Measurements from ENCODE around the gene EIF4E3. TPM values are rescaled to one million over a fixed set of nuclear protein-coding genes. Genes with fewer than 3 reads are reported as not detected.

EIF4E3 gene
- total and polyA plus RNA-seq, 2 of the 13 experiments (the other 11 are each of a cell fraction or from before 2014, with no cell fraction given) = 0.07 to 0.15 TPM

GRCh38 chr3:71641674-71642073 is 83.5 kb downstream of the EIF4E3 start:
- in situ Hi-C loops (cut with HindIII; ENCODE audit: extremely low pct_ligation_motif_present, low pct_unique_long_range_greater_than_20kb) (no loop called here), intact Hi-C loops (cut with micrococcal nuclease; ENCODE audit: unreplicated experiment) (no loop called here)
- DNase-seq (ENCODE audit: low spot score) = peak; percentile 33
- H4K20me1 ChIP-seq (ENCODE audit: insufficient read depth, low read length) = no peaks in the 10 kb centered on the region
- H3K27ac ChIP-seq (ENCODE audit: extremely low read length, insufficient read depth, low read length) = no peak overlapping the region
- no peak overlapping the region for H3K4me2 ChIP-seq (ENCODE audit: low read depth, low read length)
- no peak overlapping the region for H2AFZ ChIP-seq (ENCODE audit: low read length)
- no peak overlapping the region for H3K9ac ChIP-seq (ENCODE audit: insufficient read depth, low read depth, low read length)
- no peaks in the 10 kb centered on the region for H3K79me2 ChIP-seq (ENCODE audit: insufficient read depth, low read length)
- peaks cover 8% of the 10 kb centered on the region for H3K4me1 ChIP-seq (ENCODE audit: insufficient read depth, low read length)
- ATAC-seq = peak; percentile 74
- no peaks in the 10 kb centered on the region for H3K9me3 ChIP-seq (ENCODE audit: low read length)
- FAIRE-seq = no peak
- CTCF ChIA-PET (ENCODE audit: low intra/inter-chr PET ratio, low total read pairs) = no interaction called here
- POLR2A ChIA-PET = no interaction called here
- BruUV-seq (replicated peaks) = no TSS peak
- WGBS (ENCODE audit: low lambda C conversion rate) = 47% methylated on average over 3 of the region's 4 CpGs
- peaks cover 2 to 9% of the 10 kb centered on the region in 2 experiments; a peak in 3 of 5 replicates for H3K27me3 ChIP-seq (ENCODE audit: control insufficient read depth in 1 of 2, insufficient read depth in 2 of 2, low read length in 2 of 2)
- no peak overlapping the region for H3K4me3 ChIP-seq (replicated peaks in 1 of 3; ENCODE audit: insufficient read depth in 1 of 3, low read depth in 2 of 3, low read length in 3 of 3)
- no peaks in the 10 kb centered on the region for H3K36me3 ChIP-seq (replicated peaks in 1 of 2; ENCODE audit: control insufficient read depth in 1 of 2, insufficient read depth in 2 of 2, low read length in 2 of 2)
- TF ChIP-seq NFYB (CRISPR knock-in tag; IDR thresholded peaks at IDR 0.05) (peak; percentile 62), ZNF639 (CRISPR knock-in tag; conservative IDR thresholded peaks at IDR 0.05) (no peak), DNMT3B (CRISPR knock-in tag; conservative IDR thresholded peaks at IDR 0.05) (no peak), ZNF557 (CRISPR knock-in tag; IDR thresholded peaks at IDR 0.05) (no peak), USF2 (IDR thresholded peaks at IDR 0.05; ENCODE audit: low read depth, low read length) (peak; percentile 34; the same call in 1 of the 2 replicates), USF2 (CRISPR knock-in tag; IDR thresholded peaks at IDR 0.05; ENCODE audit: borderline replicate concordance) (no peak; the same call in 1 of the 2 replicates), HDAC6 (IDR thresholded peaks at IDR 0.05; ENCODE audit: low read depth, low read length) (no peak), FOSL2 (CRISPR knock-in tag; IDR thresholded peaks at IDR 0.05) (peak; percentile 66), ZNF784 (CRISPR knock-in tag; IDR thresholded peaks at IDR 0.05; ENCODE audit: borderline replicate concordance) (no peak), ZNF234 (CRISPR knock-in tag; conservative IDR thresholded peaks at IDR 0.05) (no peak), NR2F1 (CRISPR knock-in tag; IDR thresholded peaks at IDR 0.05) (0 out of 4 replicates have a peak, but pooled peaks have one; percentile 15 to 16), NFYC (CRISPR knock-in tag; IDR thresholded peaks at IDR 0.05) (peak; percentile 73), HNF4A (CRISPR knock-in tag; IDR thresholded peaks at IDR 0.05) (peak; percentile 27; the same call in 1 of the 2 replicates)
- TF ChIP-seq, protein P1, sequence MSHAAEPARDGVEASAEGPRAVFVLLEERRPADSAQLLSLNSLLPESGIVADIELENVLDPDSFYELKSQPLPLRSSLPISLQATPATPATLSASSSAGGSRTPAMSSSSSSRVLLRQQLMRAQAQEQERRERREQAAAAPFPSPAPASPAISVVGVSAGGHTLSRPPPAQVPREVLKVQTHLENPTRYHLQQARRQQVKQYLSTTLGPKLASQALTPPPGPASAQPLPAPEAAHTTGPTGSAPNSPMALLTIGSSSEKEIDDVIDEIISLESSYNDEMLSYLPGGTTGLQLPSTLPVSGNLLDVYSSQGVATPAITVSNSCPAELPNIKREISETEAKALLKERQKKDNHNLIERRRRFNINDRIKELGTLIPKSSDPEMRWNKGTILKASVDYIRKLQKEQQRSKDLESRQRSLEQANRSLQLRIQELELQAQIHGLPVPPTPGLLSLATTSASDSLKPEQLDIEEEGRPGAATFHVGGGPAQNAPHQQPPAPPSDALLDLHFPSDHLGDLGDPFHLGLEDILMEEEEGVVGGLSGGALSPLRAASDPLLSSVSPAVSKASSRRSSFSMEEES (CRISPR knock-in tag; IDR thresholded peaks at IDR 0.05) = no peak
- TF ChIP-seq, protein P2, sequence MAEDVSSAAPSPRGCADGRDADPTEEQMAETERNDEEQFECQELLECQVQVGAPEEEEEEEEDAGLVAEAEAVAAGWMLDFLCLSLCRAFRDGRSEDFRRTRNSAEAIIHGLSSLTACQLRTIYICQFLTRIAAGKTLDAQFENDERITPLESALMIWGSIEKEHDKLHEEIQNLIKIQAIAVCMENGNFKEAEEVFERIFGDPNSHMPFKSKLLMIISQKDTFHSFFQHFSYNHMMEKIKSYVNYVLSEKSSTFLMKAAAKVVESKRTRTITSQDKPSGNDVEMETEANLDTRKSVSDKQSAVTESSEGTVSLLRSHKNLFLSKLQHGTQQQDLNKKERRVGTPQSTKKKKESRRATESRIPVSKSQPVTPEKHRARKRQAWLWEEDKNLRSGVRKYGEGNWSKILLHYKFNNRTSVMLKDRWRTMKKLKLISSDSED (CRISPR knock-in tag; IDR thresholded peaks at IDR 0.05) = no peak
- TF ChIP-seq, protein P3, sequence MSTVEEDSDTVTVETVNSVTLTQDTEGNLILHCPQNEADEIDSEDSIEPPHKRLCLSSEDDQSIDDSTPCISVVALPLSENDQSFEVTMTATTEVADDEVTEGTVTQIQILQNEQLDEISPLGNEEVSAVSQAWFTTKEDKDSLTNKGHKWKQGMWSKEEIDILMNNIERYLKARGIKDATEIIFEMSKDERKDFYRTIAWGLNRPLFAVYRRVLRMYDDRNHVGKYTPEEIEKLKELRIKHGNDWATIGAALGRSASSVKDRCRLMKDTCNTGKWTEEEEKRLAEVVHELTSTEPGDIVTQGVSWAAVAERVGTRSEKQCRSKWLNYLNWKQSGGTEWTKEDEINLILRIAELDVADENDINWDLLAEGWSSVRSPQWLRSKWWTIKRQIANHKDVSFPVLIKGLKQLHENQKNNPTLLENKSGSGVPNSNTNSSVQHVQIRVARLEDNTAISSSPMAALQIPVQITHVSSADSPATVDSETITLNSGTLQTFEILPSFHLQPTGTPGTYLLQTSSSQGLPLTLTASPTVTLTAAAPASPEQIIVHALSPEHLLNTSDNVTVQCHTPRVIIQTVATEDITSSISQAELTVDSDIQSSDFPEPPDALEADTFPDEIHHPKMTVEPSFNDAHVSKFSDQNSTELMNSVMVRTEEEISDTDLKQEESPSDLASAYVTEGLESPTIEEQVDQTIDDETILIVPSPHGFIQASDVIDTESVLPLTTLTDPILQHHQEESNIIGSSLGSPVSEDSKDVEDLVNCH (CRISPR knock-in tag; IDR thresholded peaks at IDR 0.05) = no peak

All from HepG2 (cell line).